CD4-positive, alpha-beta T cell treated with Interleukin-15 for 1 hour (primary cell): ENCODE results near the gene GLRA1.
"Not testable (repeated sequence)": the region's sequence is repeated elsewhere in the genome, so short reads cannot be mapped to it uniquely, and the experiment has no call there.

Source experiments
- DNase-seq: peaks from one replicate; pipeline ENCODE4 v3.0.0-alpha.2; 2020

Gene GLRA1

GRCh38 chr5:151880324-151880723 is 44.3 kb downstream of the GLRA1 start:
- DNase-seq, result no peak

GRCh38 chr5:151873701-151874100 is 51.0 kb downstream of the GLRA1 start:
- DNase-seq, result no peak

DNA sequence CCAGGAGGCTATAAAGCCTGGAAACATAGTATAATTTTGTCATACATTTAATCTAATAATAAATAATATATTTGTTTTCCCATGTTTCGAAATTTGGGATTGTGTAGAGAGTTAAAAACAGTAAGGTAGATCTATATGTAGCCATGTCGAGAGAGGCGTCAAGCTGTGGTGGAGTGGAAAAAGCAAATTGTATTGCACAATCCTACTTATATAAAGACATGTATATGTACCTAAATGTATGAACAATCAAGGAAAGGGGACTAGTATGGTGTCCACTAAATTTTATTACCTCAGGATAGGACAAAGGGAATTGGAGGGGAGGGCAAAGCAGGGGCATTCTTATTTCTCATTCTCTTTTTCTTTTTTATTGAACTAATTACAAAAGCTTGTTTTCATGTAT is 52.0 kb downstream of the GLRA1 start:
- DNase-seq, result no peak

DNA sequence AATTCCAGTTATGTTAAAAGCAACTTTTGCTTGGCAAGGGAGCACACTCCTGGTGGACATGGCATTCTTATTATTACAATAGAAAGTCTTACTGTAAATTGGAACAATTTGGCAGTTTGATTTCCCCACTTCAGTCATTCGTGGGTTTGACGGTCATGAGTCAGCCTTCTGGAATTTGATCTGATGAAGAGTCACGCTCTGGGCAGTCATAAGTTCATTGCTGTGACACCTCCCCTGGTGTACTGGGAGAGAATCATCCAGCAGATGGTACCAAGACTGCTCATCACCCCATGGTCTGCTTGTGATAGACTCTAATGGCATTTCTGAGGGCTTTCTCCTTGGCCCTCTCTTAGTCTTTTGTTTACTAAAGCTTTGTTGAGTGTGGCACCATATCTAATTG is 53.8 kb downstream of the GLRA1 start:
- DNase-seq, result no peak

DNA sequence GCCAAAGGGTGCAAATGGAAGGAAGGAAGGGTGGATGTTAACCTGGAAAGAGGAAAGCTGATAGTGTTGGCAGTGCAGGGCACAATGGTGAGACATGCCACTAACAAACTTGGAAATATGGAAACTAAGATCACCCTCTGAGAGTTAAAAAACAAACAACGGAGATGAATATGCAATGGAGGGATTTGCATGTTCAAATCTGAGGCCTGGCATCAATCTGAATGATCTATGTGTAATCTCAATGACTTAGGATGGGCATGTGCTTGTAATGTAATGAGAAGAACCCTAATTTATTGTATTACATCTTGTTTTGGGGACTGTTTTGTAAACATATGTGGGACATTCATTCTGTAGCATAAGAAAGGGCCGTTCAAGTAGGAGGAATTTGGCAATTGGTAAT is 54.4 kb downstream of the GLRA1 start:
- DNase-seq, result no peak

- DNase-seq, result no peak
These were observed 54.8 kb downstream of the GLRA1 start for GRCh38 chr5:151869843-151870242.

- no peak for DNase-seq
These were observed 56.2 kb downstream of the GLRA1 start for GRCh38 chr5:151868451-151868850.

DNA sequence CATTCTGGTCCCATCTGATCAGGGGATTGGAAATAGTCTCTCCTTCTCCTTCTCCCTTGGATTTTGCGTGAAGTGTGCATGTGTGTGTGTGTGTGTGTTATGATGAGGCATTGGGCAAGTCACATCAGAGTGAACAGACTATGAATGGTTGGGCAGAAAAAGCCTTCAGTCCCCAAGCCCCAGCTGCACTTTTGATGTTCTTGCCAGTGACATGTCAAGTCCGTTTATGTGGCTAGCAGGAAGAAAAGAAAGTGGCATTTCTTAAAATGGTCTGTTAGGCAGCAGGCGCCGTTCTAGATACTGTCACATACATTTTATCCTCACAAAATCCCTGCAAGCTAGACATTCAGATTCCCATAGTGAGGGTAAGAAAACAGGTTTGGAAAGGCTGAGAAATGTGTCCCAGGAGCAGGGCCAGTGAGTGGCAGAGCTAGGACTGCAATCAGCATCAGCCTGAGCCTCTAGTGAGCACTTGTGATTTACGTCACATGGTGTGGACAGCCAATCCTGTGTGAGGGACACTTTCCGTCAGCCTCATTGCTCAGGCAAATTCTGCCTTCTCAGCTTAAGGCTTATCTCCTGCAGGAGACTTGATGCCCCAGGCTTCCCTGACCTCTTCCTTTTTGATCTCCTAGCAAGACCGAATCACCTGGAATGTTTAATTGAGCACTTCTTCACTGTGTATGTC is 60.4 kb downstream of the GLRA1 start:
- no peak for DNase-seq

DNA sequence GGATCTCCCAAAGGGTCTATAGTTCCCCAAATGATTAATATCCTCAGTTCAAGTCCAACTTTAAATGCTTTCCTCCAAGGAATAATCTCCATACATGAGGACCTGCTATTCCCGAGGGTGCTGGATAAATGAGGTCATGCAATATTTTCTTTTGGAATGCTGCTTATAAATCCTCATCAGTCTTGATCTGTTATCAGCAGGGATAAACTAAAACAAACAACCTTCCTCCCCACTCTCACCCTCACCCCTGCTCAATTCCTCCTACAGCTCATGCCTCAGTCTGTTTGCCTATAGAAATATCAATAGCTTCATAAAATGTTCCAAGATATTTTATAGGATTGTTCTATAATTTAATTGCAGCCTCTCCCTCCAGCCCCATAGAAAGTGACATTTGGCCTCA is 61.1 kb downstream of the GLRA1 start:
- no peak for DNase-seq

DNA sequence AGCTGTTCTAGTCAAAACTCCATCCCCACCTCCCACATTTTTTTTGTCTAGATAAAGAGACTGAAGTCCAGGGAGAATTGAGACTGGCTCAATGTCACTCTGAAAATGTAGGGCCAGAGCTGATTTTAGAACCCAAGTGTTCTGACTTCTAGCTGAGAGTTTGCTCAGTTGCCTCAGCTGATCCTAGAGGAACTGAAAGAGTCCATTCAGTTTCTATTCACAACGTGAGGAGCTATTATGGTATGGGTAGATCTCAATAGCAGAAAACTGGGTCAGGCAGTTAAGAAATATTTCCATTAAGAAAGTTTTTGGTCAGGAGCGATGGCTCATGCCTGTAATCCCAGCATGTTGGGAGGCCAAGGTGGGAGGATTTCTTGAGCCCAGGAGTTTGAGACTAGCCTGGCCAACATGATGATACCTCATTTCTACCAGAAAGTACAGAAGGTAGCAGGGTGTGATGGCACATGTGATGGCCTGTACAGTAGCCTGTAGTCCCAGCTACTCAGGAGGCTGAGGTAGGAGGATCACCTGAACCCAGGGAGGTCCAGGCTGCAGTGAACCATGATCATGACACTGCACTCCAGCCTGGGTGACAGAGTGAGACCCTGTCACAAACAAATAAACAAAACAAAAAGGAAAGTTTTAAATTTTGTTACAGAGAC is 61.7 kb downstream of the GLRA1 start:
- DNase-seq, result no peak

- not testable (repeated sequence) for DNase-seq
These were observed 63.8 kb downstream of the GLRA1 start for GRCh38 chr5:151860867-151861266.

- DNase-seq, result no peak
These were observed 67.8 kb downstream of the GLRA1 start for GRCh38 chr5:151856861-151857260.

DNA sequence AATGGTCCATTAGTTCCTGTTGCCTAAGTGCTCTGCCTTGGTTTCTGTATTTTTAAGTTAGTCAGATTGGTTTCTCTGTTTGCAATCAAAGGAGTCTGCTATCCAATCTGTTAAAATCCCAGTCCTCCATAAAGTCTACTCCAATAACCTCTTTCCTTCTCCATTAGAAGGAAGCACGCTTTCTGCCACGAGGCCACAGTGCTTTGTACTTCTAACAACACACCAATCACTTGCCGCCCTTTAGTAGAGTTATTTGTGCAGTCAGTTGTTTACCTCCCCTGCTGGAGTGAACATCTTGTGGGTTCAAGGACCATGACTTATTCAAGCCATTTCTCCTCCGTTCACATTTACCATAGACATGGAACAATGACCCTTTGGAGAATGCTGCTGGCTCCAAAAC is 69.0 kb downstream of the GLRA1 start:
- no peak for DNase-seq

- DNase-seq, result no peak
These were observed 76.8 kb downstream of the GLRA1 start for GRCh38 chr5:151847871-151848270.

GRCh38 chr5:151846765-151847164 is 77.9 kb downstream of the GLRA1 start:
- no peak for DNase-seq

DNA sequence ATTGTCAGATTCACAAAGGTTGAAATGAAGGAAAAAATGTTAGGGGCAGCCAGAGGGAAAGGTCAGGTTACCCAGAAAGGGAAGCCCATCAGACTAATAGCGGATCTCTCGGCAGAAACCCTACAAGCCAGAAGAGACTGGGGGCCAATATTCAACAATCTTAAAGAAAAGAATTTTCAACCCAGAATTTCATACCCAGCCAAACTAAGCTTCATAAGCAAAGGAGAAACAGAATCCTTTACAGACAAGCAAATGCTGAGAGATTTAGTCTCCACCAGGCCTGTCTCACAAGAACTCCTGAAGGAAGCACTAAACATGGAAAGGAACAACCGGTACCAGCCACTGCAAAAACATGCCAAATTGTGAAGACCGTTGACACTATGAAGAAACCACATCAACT is 91.8 kb downstream of the GLRA1 start:
- DNase-seq, result not testable (repeated sequence)

- DNase-seq, result no peak
These were observed 95.3 kb downstream of the GLRA1 start for GRCh38 chr5:151829370-151829769.

DNA sequence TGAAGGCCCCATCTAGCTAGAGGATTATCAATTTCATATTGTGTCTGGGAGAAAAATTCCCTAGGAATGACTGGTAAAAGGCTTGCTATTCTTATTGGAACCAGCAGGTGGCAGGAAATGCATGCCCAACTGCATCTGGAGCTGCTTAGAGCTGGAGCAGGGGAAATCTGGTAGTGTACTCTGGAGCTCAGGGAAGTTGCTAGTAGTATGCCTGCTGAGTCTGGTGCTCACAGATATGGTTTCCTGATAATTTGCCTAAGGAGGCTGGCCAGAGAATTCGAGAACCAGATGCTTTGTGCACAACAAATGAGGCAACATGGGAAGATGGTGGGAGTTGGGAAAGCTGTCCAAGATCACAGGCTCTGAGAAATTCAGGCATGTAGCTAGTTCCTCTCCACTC is 99.2 kb downstream of the GLRA1 start:
- no peak for DNase-seq

GRCh38 chr5:151822141-151822540 is 102.5 kb downstream of the GLRA1 start:
- DNase-seq, result no peak

DNA sequence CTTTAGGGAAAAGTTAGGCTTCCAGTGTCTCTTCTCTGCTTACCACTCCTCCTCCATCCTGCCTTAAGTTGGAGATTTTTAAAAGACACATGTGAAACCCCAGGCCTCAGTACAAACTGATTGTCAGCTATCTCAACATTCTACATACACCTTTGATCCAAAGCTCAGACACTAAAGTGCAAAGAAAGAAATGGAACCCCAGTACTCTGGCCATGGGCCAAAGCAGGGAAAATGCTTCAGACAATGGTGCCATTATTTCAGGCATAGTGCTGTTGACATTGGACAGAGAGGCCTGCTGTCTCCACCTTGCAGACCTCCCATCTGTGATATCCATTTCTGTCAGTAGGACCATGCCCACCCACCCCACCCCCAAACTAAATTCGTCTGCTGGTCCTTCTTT is 103.7 kb downstream of the GLRA1 start:
- DNase-seq, result no peak

GRCh38 chr5:151820271-151820670 is 104.4 kb downstream of the GLRA1 start:
- DNase-seq, result no peak

GRCh38 chr5:151819830-151820229 is 104.8 kb downstream of the GLRA1 start:
- DNase-seq, result no peak

DNA sequence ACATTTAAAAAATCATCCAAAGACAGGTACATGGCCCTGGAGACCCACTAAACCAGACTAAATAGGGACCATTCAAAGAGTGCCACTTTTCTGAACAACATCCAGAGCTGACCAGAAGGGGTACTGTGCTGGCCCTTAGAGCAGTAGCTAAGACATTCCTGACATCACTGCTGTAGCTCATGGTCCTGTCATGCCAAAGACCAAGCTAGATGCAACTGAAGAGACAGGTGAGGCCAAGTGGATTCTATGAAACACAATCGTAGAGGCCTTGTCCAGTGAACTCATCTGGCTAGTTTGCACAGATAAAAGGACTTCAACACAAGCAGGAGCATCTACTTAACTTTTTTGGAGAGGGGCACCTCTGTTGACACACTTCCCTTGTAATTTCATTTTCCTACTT is 109.6 kb downstream of the GLRA1 start:
- DNase-seq, result no peak

GRCh38 chr5:151812757-151813309 is 111.8 kb downstream of the GLRA1 start:
- no peak for DNase-seq
